Urothelium cell line (cell line): Measurements from ENCODE around the gene TELO2.
"Not testable (repeated sequence)": the region's sequence is repeated elsewhere in the genome, so short reads cannot be mapped to it uniquely, and the experiment has no call there.

Source experiments
- DNase-seq: peaks from one replicate; pipeline ENCODE4 v3.0.0; 2011; ENCODE audit warnings: low spot score, mixed read lengths
- FAIRE-seq: peaks from 2 replicates; lab custom pipeline; 2011; peaks lifted over from hg19 to GRCh38; lab: Jason Lieb, UNC

TELO2 gene

GRCh38 chr16:1474796-1475551 is 18.2 kb upstream of the TELO2 start, which contains the start of gene CLCN7:
CLCN7 (minus strand) TSS chr16:1475028; CDS start chr16:1474974, 54 bp downstream.
- DNase-seq: peak; percentile 98
- FAIRE-seq: peak; percentile 94

DNA sequence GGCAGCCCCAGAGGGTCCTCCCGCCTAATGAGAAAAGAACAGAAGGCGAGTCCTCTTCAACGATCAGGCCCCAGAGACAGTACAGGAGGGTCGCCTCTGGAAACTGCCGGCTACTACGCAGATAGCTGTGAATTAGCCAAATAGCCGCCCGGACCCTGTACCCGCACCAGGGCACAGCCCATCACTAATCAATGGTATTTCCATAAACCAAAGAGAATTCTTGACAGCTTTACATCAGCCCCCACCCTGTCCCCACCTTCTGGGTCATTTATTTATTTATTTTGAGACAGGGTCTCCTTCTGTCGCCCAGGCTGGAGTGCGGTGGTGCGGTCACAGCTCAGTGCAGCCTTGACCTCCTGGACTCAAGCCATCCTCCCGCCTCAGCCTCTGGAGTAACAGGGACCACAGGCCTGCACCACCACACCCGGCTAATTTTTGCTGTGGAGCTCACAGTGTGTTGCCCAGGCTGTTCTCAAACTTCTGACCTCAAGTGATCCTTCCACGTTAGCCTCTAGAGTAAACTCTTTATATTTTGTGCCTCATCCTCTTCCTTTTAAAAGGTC is 17.5 kb upstream of the TELO2 start:
- no peak for FAIRE-seq
- DNase-seq: no peak

DNA sequence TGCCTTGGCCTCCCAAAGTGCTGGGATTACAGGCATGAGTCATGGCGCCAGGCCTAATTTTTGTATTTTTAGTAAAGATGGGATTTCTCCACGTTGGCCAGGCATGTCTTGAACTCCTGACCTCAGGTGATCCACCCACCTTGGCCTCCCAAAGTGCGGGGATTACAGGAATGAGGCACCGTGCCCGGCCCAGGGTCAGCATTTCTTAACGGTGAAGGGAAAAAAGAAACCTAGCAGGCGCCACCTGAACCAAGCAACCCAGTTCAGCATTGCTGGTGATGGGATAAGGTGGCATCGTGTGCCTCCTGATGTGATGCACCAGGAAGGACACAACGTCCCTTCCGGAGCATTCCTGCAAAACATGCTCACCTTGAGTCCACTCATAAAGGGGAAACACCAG is 16.1 kb upstream of the TELO2 start:
- FAIRE-seq (no peak), DNase-seq (no peak)

- not testable (repeated sequence) for DNase-seq, FAIRE-seq
Measured at GRCh38 chr16:1478937-1479336, 14.2 kb upstream of the TELO2 start.

GRCh38 chr16:1481906-1482835 is 11.0 kb upstream of the TELO2 start:
- DNase-seq: no peak
- FAIRE-seq: no peak

DNA sequence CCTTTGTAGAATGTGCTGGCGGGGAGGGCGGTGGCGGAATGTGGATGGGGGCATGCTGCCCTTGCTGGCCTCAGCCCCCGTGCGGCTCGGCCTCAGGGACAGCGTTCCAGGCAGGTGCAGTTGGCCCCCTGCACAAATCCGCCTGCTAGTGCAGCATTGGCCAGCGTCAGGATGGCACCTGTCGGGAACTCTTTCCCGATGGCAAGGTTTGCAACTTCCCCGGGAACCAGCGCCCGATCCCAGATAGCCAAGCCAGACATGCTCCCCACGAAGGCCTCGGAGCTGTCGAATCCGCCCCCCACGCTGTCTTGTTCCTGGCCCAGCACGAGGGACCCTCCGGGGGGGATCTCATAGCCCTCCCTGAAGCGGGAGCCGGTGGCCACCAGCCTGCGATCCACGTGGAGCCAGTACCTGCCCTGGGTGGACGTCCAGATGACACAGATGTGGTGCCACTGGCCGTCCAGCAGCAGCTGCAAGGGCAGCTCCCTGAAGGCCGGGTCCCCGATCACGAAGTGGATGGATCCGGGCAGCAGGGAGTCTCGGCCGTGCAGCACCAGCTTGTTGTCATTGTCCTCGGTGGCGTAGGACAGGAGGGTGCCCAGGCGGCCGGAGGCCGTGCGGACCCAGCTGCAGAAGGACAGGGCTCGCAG is 7.2 kb upstream of the TELO2 start:
- DNase-seq: no peak
- FAIRE-seq: no peak

DNA sequence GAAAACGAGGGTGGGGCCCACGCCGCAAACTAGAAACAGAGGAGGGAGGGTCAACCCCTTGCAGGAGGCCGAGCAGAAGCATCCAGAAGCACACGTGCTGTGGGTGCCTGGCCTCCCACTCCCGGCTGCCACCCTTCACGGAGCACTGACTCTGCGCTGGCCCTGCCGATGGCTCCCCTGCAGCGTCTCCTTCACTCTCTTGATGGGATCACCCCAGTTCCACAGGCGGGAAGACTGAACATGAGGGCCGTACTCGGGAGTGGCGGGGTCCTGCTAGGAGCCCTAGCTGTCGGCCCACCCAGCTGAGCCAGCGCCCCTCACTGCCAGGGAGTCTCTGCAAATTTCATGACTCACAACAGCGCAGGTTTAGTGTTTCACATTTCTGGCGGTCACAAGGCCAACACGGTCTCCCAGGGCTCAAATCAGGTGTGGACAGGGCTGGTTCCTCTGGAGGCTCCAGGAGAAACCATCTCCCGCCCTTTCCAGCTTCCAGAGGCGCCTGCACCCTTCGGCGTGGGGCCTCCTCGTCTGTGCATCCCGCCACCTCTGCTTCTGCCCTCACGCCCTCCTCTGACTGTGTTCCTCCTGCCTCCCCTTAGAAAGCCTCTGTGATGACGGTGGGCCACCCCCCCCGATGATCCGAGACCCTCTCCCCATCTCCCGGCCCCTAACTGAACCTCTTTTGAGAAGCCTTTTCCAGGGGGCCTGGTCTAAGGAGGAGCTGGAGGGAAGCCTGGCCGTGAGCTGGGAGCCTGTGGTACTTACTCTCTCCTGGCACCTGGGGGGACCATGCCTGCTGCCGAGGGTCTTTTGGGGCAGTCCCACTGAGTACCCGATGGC is 6.4 kb upstream of the TELO2 start:
- FAIRE-seq (no peak), DNase-seq (no peak)

DNA sequence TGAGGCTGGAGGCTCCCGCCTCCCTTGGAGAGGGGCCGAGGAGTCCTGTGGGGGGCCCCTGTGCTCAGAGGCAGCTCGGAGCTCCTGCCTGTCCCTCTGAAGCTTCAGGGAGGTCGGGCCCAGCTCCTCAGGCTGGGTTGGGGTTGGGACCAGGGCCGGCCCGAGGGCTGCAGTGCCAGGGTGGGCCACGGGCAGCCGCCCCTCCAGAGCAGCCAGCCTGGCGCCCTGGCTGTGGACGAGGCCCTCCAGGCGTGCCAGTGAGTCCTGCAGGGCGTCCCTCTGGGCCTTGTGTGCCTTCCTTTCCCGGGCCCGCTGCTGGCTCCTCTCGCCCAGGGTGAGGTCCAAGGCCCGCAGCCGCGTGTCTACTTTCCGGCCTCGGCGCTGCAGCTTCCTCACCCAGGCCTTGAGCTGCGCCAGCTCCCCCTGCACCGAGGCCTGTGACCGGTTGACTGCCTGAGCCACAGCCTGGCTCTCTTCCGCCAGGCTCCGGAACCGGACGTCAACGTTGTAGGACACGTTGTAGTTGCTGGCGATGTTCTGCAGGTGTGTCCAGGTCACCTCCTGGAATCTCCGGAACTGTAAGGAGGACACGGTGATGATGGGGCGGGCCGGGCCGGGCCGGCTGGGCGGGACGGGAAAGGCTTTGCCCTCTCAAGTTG is 5.6 kb upstream of the TELO2 start:
- no peak for DNase-seq
- FAIRE-seq: no peak

DNA sequence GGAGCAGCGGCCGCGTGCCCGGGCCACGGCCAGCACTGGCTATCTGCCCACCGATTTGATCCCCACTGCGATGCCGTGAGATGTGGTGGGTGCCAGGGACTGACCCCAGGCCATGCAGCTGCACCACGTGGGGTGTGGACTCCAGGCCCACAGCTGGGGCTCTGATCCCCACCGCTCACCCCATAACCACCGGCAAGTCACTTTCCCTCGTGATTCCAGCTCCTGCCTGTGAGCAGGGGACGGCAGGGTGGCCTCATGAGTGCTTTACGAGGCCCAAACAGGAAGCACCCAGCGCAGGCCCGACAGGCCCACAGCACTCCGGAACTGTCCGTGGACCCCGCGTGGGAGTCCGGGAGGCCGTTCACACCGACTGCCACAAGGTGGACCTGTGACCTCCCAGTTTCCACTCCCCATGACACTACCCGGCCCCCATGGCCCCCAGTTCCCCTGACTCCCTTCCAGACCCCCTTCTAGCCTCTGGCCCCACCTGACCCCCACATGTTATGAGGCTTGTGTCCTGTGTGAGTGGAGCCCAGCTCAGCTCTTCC is 5.0 kb upstream of the TELO2 start:
- no peak for FAIRE-seq
- no peak for DNase-seq

DNA sequence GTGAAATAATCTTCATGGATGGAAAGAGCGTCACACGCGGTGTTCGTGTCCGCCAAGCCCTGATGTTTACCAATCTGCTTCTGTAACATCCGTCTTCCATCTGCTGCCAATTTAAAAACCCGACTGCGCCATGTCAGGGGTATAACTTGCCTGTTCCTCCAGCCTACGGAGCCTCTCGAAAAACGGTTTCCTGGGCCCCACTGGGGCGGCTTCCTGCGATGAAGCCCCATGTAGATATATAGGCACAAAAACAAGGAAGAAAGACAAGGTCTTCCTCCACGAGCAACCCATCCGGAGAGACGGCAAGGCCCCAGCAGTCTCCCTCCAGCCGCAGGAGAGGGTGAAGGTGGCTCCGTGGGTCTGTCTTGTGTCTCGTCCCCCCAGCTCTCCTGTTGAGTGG is 4.5 kb upstream of the TELO2 start, which contains the start of gene PTX4:
PTX4 (minus strand) TSS at position 326 of the 400 bp plus-strand sequence; CDS start at position 291, 35 bp downstream.
- no peak for FAIRE-seq
- no peak for DNase-seq

- no peak for FAIRE-seq
Measured at GRCh38 chr16:1489077-1489476, 4.1 kb upstream of the TELO2 start.

GRCh38 chr16:1491327-1491726 is 1.8 kb upstream of the TELO2 start:
- FAIRE-seq (no peak), DNase-seq (no peak)

More at GRCh38 chr16:1489077-1489476, 4.1 kb upstream of the TELO2 start:
- DNase-seq: no peak

DNA sequence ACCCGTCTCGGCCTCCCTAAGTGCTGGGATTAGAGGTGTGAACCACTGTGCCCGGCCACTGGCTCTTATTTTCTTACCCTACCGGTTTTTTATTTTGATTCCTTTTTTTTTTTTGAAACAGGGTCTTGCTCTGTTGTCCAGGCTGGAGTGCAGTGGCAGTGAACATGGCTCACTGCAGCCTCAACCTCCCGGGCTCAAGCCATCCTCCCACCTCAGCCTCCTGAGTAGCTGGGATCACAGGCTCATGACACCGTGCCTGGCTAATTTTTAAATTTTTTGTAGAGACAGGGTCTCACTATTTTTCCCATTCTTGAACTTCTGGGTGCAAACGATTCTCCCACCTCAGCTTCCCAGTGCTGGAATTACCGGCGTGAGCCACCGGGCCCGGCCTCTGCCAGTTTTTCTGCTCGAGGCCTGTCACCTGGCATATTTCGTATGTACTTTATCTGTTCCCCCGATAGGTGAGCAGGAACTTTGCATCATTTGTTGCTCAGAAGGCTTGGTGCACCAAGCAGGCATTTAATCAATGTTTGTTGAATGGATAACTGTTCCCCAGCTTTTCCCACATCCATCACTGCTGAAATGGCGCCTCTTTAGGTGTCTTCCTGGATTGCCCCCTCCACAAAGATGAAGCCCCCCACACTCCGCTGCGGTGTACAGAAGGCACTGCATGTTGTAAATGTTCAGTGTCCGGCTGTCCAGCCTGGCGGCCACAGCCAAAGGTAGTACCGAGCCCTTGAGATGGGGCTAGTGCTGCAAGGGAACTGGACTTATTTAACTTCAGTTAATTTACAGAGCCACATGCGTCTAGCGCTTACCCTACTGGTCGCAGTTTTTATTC is 858 bp upstream of the TELO2 start:
- FAIRE-seq (no peak), DNase-seq (no peak)

DNA sequence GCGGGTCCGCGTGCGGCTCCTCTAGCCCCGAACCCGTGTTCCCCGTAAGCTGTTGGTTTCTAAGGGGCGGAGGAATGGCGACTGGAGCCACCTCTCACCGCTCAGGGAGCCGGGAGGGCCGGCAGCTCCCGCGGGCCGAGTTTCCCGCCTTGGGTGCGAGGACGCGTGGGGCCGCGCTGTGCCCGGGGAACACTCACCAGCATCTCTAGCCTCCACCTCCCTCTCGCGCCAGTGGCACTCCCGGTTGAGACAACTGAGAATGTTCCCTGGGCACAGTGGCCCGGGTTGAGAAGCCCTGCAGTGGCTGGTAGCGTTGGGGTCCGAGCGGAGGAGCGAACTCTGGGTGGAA is 560 bp downstream of the TELO2 start:
- DNase-seq: no peak
- peak; percentile 81 for FAIRE-seq

- FAIRE-seq (no peak), DNase-seq (peak; percentile 70)
Measured at GRCh38 chr16:1494129-1494640, 1.0 kb downstream of the TELO2 start.

- FAIRE-seq (no peak), DNase-seq (no peak)
Measured at GRCh38 chr16:1494711-1495110, 1.6 kb downstream of the TELO2 start.

DNA sequence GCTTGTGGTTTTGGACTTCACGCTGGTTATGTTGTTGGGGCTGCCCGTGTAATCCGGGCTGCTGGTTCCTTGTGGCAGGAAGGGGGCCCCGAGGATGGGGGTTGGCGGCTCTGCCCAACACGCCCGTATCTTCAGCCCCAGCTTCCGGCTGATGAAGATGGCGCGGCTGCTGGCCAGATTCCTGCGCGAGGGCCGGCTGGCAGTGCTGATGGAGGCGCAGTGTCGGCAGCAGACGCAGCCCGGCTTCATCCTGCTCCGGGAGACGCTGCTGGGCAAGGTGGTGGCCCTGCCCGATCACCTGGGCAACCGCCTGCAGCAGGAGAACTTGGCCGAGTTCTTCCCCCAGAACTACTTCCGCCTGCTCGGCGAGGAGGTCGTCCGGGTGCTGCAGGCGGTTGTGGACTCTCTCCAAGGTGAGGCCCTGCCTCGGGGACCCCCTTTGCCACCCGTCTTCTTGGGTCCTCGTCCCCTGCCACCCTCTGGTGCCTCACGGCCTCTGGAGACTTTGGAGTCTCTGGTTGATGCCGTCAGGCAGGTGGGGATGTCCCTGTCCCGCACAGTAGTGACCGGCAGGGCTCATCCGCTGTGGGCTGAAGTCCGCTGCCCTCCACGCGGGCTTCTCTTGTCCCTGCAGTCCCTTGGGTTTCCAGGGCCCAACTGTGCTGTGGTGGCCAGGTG is 2.2 kb downstream of the TELO2 start:
- DNase-seq (no peak), FAIRE-seq (no peak)

DNA sequence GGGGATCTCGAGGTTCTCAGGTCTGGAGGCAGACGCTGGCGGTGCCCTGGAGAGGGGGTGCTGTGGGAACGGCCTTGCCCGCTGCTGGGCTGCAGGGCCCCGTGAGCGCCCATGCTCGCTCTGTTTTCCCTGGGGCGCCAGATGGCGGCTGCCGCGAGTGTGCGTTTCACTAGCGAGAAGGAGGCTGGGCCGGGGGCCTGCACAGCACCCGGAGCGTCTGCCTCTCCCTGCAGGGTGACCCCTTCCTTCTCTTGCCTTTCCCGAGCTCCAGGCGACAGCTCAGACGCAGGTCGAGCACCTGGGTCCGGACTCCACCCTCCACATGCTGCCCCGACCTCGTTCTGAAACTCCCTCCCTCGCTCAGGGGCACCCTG is 2.7 kb downstream of the TELO2 start:
- DNase-seq (no peak), FAIRE-seq (no peak)
